ENCODE measurements around the gene C6orf136. TPM values are rescaled to one million over a fixed set of nuclear protein-coding genes. Genes with fewer than 3 reads are reported as not detected.
A peak's percentile ranks its signal among the peaks of the same experiment; 100 is the strongest.

The C6orf136 gene
- total and polyA plus RNA-seq, 7 donors = 7.8 to 60.8 (median 36.7) TPM

GRCh38 chr6:30599625-30600324 lies 47.2 kb upstream of the C6orf136 start:
- WGBS, 2 donors = 67 to 89% methylated on average over 13 of the region's 13 CpGs
- intact Hi-C loops (cut with DNase I) = loop anchor here (5.0 kb wide), 1 partner anchor 57 kb away; no protein-coding TSS in a partner anchor
- DNase-seq = no peak

GRCh38 chr6:30600451-30600961 lies 46.4 kb upstream of the C6orf136 start:
- no peaks in the 10 kb centered on the region for H3K9me3 ChIP-seq
- TF ChIP-seq CTCF (IDR thresholded peaks at IDR 0.05) (no peak), POLR2AphosphoS5 (IDR thresholded peaks at IDR 0.05) (peak in 2 of 4 donors; percentile 11 to 15)
- H3K27ac ChIP-seq = no peak overlapping the region
- no peak overlapping the region for H3K4me3 ChIP-seq
- H3K36me3 ChIP-seq = peaks cover 48 to 52% (median 50%) of the 10 kb centered on the region in 4 donors
- no peaks in the 10 kb centered on the region for H3K4me1 ChIP-seq
- no peak for DNase-seq
- 78 to 83% methylated on average over 10 of the region's 10 CpGs for WGBS, 2 donors
- H3K27me3 ChIP-seq = no peaks in the 10 kb centered on the region
- intact Hi-C loops (cut with DNase I) = no loop called here

More at GRCh38 chr6:30599625-30600324, 47.2 kb upstream of the C6orf136 start:
- H3K27ac ChIP-seq = no peak overlapping the region
- peaks cover 41 to 47% (median 44%) of the 10 kb centered on the region in 4 donors for H3K36me3 ChIP-seq
- no peak overlapping the region for H3K4me3 ChIP-seq
- TF ChIP-seq POLR2A (IDR thresholded peaks at IDR 0.05) (no peak), POLR2AphosphoS5 (IDR thresholded peaks at IDR 0.05) (peak in 2 of 4 donors; percentile 2 to 4), EP300 (IDR thresholded peaks at IDR 0.05) (no peak)
- H3K27me3 ChIP-seq = no peaks in the 10 kb centered on the region
- H3K4me1 ChIP-seq = no peaks in the 10 kb centered on the region
- H3K9me3 ChIP-seq = no peaks in the 10 kb centered on the region

- no peak overlapping the region for H3K27ac ChIP-seq
- H3K9me3 ChIP-seq = no peaks in the 10 kb centered on the region
- no peak overlapping the region for H3K4me3 ChIP-seq
- 67 to 72% methylated on average over 6 of the region's 6 CpGs for WGBS, 2 donors
- intact Hi-C loops (cut with DNase I) = no loop called here
- TF ChIP-seq POLR2A (IDR thresholded peaks at IDR 0.05) (no peak), POLR2AphosphoS5 (IDR thresholded peaks at IDR 0.05) (peak in 1 of 4 donors; percentile 35)
- H3K4me1 ChIP-seq = no peaks in the 10 kb centered on the region
- no peaks in the 10 kb centered on the region for H3K27me3 ChIP-seq
- DNase-seq = no peak
- peaks cover 57 to 61% (median 58%) of the 10 kb centered on the region in 4 donors for H3K36me3 ChIP-seq
These were observed 45.5 kb upstream of the C6orf136 start for GRCh38 chr6:30601436-30601814.

GRCh38 chr6:30601815-30602641 lies 44.9 kb upstream of the C6orf136 start:
- intact Hi-C loops (cut with DNase I) = no loop called here
- WGBS, 2 donors = 91 to 93% methylated on average over 39 of the region's 39 CpGs
- Histone ChIP-seq H3K36me3 (peaks cover 63 to 67% (median 64%) of the 10 kb centered on the region in 4 donors), H3K27ac (no peak overlapping the region), H3K27me3 (no peaks in the 10 kb centered on the region), H3K4me3 (no peak overlapping the region), H3K4me1 (no peaks in the 10 kb centered on the region), H3K9me3 (no peaks in the 10 kb centered on the region)
- DNase-seq = no peak
- TF ChIP-seq POLR2A (IDR thresholded peaks at IDR 0.05) = no peak
- TF ChIP-seq CTCF (IDR thresholded peaks at IDR 0.05) = no peak
- no peak for TF ChIP-seq EP300 (IDR thresholded peaks at IDR 0.05)
- TF ChIP-seq POLR2AphosphoS5 (IDR thresholded peaks at IDR 0.05) = peak in 3 of 4 donors; percentile 21 to 34 (median 29)

- WGBS, 2 donors = 93 to 95% methylated on average over 13 of the region's 13 CpGs
- TF ChIP-seq POLR2A (IDR thresholded peaks at IDR 0.05) = no peak
- no peak for TF ChIP-seq EP300 (IDR thresholded peaks at IDR 0.05)
- no peak for TF ChIP-seq CTCF (IDR thresholded peaks at IDR 0.05)
- no peak for TF ChIP-seq POLR2AphosphoS5 (IDR thresholded peaks at IDR 0.05)
- peaks cover 79 to 86% (median 83%) of the 10 kb centered on the region in 4 donors for H3K36me3 ChIP-seq
- no peaks in the 10 kb centered on the region for H3K27me3 ChIP-seq
- no peak for DNase-seq
- intact Hi-C loops (cut with DNase I) = no loop called here
- H3K4me1 ChIP-seq = peaks cover 0 to under 1% (median 0%) of the 10 kb centered on the region in 4 donors
- H3K9me3 ChIP-seq = no peaks in the 10 kb centered on the region
- no peak overlapping the region for H3K4me3 ChIP-seq
- H3K27ac ChIP-seq = no peak overlapping the region
These were observed 43.0 kb upstream of the C6orf136 start for GRCh38 chr6:30603961-30604360.

All from sigmoid colon (tissue), 7 donors.